GM18499 (cell line): ENCODE data around the gene C1orf122.

Experiments
- ATAC-seq: cut with Tn5 transposase; IDR thresholded peaks from one replicate; pipeline ENCODE4 v1.9.1; 2021; ENCODE audit warnings: moderate number of reproducible peaks; ENCODE audit not compliant: insufficient read depth, unreplicated experiment

C1orf122 gene

DNA sequence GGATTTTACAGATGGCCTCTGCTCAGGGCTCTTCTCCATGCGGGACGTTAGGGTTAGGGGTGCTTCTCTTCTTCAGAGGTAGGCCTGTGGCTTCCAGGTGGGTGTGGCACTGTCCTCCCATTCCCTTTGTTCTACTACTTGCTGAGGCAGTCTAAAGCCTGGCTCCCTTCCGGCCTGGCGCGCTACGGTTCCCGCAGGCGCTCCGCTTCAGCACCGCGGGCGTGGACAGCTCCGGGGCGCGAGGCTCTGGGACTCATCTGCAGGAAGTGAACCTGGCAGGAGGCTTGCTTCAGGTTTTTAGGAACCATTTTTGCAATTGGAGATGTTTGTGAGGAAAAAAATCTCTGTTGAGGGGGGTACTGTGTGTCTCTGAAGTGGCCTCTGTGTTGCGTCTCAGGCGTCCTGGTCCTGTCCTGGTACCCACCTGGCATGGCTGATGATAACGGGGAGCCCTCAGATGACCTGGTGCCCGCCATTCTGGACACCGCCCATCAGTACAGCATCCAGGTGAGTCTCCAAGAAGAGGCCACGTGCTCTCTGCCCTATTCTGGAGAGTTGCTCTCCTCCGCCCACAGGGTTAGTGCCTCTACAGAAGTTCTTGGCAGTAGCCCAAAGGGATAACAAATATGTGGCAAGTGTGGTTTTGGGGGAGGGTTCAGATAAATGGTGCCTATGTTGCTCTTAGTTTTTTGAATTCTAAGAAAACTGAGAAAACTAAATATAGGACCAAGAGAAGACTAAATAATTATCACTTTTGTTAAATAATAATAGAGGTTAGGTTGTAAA, 12.1 kb upstream of the C1orf122 start:
- no peak for ATAC-seq

DNA sequence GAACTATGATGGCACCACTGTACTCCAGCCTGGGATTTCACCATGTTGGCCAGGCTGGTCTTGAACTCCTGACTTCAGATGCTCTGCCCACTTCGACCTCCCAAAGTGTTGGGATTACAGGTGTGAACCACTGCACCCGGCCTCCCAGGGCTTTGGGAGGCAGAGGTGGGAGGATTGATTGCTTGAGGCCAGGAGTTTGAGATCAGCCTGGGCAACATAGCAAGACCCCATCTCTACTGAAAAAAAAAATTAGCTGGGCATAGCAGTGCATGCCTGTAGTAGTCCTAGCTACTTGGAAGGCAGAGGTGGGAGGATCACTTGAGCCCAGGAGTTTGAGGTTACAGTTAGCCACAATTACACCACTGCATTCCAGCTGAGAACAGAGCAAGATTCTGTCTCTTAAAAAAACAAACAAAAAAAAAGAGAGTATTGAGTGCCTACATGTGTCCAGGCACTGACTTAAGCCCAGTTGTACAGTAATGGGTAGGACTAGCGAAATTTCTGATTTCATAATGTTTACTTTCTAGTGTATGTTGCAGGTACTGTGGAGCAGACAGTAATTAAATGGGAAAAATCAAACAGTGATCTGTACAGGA, 9.7 kb upstream of the C1orf122 start:
- no peak for ATAC-seq

DNA sequence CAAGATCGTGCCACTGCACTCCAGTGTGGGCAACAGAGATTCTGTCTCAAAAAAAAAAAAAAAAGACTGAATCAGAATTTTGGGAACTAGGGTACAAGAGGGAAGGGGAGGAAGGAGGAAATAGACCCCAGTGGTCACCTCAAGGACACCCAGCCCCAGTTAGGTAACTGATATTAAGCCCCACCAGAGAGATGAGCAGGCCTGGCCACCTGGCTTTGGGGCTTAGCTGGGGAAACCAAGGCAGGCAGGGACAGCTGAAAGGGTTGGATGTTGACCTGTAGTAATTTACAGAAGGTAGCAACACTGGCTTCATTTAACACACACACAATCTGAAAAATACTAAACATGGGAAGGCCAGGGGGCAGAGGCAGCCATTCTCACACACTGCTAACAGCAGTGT, 5.2 kb upstream of the C1orf122 start:
- no peak for ATAC-seq

DNA sequence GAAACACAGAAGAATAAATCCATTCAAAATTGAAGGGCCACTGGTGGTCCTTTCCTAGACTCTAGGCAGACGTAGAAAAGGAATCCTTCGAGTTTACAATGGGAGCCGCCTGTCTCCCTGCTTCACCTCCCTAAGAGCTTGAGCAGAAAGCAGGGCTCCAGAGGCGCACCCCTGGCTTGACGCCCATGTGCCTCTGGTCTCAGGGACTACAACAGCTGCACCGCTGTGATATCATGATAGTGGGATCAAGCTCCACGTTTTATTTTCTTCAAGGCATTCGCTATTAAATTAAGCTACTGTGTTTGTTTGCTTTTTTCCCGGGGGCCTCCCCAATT, 403 bp upstream of the C1orf122 start:
- no peak for ATAC-seq

DNA sequence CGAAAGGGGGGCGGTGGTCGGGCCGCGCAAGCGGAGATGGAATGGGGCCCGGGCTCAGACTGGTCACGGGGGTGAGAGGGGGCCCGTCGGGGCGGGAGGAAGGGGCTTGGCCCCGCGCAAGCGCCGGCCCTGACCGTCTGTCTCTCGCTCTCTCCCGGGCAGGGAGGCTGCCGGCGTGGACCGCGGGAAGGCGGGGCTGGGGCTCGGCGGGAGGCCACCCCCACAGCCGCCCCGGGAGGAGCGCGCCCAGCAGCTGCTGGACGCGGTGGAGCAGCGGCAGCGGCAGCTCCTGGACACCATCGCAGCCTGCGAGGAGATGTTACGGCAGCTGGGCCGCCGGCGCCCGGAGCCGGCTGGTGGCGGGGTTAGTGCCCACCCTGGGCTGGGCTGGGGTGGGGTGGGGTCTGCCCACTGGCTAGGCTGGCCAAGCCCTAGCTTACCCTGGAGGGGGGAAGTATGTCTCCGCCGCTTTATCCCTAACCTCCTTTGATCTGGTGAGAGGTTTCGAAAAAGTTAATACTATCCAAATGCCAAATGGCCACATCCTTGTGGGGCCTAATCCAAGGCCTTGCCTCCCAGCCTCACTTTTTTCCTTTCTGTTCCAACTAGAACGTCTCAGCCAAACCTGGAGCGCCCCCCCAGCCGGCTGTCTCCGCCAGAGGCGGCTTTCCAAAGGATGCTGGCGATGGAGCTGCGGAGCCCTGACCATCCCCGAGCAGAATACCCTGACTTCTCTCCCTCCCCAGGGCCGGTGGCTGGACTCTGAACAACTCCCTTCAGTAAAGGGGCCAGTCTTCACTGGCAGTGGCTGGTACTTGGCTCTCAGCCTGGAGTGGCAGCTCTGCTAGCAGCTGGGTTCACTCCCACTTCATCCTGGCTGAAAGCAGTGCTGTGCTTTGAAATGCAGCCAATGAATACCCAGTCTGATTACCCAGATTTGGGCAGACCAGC, 1.1 kb downstream of the C1orf122 start:
- no peak for ATAC-seq

DNA sequence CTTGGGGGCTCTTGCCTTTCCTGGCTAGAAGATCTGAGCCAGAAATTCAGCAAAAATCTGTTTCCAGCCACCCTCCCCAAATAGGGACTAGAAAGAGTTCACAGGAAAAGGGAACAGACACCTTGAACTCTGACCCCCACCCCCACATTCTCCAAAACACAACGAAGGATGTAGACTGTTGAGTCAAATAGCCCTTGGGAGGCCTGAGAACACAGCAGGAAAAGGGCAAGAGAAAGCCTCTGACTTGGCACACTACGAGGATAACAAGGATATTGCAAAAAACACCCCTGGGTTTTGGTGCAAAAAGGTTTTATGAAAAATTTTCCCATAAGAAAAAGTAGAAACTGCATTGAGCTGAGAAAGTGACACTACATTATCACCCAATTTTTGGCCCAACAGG, 2.4 kb downstream of the C1orf122 start:
- no peak for ATAC-seq

DNA sequence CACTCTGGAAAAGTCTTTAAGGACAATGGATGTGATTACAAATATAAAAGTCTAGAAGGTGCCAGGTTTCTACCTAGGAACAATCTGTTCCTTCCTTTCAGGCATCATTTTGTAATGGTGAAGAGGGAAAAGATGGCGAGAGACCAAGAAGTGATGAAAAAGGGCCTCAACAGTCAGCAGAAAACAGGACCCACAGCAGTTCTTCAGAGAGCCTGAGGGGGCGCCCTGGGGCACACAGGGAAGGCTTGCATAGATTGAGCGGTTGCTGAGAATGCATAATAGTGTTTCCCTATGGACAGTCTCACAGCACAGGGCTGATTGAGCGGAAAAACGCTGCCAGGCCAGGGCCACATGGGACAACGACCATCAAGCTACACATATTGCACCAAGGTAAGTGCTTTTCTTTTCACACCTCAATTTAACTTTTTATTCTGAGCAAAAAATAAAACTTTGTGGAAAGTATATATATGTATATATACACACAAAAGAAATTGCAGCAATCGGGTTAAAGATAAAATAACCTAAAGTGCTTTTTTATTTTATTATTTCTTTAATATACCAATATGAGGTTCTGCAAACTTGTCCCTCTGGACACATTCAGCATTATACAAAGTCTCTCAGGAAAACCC, 3.6 kb downstream of the C1orf122 start:
- no peak for ATAC-seq

DNA sequence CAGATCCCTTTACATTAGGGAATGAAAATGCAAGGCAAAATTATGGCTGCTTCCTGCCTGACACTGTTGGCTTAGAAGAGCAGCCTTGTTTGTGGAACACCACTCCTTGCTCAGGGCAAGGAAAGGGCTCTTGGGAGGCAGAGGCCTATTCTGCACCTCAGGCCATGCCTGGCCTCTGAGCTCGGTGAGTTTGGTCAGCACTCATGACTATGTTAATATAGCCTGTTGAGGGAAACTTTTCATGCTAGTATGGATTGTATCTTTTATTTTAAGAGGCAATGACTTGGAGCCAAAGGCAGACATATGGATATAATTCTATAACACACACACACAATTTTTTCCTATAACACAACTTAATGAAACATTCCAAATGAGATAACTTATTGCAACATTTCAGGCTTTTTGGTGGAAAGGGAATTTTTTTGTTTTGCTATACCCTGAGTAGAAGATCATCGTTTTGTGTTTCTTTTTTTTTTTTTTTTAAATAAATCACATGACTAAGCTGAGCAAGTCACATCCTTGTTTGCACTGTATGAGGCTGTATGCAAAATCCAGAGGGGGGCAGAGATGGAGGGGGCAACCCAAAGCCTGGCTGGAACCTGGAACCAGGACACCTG, 6.0 kb downstream of the C1orf122 start:
- ATAC-seq = no peak

DNA sequence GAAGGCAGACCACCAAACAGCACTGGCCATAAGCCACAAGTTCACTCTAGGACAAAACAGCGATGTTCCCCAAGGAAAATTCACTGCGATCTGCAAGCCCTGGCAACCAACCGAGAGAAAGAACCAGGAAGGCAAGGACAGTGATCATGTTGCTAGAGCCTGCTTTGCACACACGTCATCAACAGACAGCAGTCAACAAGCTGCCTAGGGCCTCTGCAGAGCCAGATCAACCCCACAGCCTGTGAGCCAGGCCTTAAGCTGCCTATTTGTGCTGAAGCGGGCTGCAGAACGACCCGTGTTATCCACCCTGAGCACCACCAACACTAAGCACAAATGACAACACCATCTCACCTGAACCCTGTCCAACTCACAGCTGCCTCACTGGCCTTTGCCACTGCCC, 6.7 kb downstream of the C1orf122 start:
- ATAC-seq = no peak

DNA sequence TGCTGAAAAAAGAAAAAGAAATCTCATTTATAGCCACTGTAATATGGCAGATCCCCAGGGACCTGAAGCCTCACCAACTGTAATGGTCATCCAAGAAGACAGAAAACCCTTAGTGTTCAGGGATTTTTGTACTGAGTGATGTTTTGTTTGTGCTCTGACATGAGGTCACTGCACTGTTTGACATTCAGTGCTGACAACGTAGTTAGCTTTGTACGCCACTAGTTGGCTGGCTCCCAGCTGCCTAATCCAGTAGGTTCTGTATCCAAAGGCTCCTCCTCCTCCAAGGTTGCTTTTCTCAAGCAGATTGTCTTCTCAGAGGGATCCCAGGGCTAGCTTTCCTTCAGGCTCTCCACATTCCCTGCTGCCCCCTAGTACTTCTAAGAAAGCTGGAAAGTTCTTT, 9.9 kb downstream of the C1orf122 start:
- ATAC-seq = no peak

DNA sequence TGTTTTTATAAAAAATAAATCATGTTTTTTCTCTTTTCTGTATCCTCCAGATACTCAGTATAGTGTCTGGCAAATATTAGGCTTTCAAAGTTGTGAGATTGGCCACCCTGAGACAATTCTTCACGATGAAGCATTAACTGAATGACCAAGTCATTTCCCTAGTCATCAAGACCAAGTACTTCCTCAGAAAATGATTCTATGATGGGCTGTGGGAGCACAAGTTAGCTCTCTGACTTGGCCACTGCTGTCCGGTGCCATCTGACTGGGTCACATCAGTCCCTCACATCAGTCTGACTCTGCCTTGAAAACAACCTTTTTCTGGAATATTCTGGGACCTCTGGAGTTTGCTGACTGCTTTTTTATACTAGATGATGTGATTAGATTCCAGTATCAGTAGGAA, 13.9 kb downstream of the C1orf122 start:
- ATAC-seq = no peak

DNA sequence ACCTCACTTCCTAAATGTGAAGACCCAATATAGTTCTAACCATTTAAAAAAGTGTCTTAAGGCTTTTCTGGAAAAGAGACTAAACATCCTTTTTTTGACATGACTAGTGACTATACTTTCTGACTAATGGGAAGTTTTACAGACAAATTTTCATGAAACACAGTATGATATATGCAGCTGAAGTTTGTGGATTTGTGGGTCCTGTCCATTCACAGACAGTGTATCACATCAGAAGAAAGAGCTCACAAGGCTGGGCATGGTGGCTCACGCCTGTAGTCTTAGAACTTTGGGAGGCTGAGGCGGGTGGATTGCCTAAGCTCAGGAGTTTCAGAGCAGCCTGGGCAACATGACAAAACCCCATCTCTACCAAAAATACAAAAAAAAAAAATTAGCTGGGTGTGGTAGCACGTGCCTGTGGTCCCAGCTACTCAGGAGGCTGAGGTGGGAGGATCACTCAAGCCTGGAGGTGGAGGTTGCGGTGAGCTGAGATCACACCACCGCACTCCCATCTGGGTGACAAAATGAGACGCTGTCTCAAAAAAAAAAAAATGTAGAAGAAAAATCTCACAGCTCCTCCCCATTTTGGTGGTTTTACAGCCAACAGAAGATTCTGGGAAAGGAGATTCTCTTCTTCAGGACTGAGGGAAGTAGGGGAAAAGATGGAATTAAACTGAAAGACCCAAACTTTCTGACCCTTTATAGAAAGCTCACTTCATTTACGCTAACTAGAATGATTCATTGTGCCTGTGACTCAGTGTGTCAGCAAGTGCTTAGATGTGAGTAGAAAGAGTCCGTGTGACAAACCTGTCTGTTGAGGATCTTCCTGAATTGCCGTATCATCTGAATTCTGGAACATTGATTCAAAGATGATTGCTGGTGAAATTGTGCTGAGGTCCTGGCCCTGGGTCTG, 15.6 kb downstream of the C1orf122 start:
- ATAC-seq = no peak

DNA sequence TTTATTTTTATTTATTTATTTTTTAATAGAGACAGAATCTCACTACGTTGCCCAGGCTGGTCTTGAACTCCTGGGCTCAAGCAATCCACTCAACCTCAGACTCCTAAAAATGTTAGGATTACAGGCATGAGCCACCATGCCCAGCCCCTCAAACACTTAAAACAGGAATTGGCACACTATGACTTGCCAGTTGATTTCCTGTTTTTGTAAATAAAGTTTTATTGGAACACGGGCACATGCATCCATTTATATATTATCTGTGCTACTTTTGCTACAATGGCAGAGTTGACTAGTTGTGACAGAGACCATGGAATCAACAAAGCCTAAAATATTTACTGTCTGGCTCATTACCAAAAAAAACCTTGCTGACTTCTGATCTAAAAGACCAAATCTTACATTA, 16.4 kb downstream of the C1orf122 start:
- ATAC-seq = no peak

DNA sequence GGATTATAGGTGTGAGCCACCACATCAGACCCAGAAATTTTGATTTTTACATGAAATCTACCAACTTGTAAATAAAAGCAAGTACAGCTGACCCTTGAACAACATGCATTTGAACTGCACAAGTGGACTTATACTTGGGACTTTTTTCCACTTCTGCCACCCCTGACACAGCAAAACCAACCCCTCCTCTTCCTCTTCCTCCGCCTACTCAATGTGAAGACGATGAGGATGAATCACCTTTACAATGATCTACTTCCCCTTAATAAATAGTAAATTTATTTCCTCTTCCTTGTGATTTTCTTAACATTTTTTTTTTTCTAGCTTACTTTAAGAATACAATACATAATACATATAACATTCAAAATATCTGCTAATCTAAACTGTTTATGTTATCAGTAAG, 17.9 kb downstream of the C1orf122 start:
- ATAC-seq = no peak

DNA sequence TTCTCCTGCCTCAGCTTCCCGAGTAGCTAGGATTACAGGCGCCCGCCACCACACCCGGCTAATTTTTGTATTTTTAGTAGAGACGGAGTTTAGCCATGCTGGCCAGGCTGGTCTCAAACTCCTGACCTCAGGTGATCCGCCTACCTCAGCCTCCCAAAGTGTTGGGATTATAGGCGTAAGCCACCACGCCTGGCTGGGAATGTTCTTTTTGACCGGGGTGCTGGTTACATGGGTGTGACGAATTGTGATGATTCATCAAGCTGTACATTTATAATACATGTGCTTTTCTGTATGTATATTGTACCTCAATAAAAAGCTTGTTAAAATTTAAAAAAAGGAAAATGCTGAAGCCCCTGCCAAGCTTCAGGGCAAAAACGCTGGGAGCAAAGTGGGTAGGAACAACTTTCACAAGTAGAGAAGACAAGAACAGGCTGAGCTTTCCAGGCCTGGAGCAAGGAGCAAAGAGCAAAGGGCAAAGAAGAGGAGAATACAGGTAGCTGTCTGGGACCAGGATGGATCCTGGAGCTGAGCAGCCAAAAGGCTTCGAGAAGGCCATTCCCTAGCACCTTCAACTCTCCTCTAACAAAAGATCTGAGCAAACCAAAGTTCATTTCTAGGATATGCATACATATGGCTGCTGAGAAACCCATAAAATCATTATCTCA, 21.0 kb downstream of the C1orf122 start:
- no peak for ATAC-seq

DNA sequence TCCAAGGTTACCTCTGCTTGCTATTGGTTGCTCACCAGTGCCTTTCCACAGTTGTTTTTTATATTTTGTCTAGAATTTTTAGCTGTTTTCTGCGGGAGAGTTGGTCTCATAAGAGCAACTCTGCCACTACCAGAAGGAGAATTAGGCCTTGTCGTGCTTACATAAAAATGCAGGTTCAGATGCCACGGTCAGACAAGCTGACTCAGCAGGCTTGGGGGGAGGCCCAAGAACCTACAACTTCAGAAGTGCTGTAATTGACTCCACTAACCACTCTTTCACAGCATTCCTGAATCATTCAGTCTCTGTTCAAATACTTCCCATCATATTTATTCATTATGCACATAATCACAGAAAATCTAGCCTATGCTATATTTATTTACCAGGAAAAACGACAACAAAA, 23.5 kb downstream of the C1orf122 start:
- ATAC-seq = no peak

DNA sequence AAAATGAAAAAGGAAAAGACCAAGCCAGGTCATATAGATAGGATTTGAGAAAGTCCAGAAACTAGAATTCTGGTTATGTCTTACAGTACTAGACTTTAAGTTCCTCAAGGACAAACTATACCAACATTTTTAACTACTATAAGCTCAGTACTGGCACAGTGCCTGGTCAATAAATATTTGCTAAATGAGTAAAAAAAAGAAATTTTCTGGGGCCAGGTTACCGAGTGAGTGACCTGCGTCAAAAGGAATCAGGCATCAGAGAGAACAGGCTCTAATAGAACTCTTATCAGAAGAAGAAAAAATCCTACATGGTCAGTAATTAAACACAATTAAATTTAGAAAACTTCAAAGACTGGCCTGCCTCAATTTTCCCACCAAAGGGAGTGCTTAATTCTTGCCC, 24.2 kb downstream of the C1orf122 start:
- ATAC-seq = no peak

DNA sequence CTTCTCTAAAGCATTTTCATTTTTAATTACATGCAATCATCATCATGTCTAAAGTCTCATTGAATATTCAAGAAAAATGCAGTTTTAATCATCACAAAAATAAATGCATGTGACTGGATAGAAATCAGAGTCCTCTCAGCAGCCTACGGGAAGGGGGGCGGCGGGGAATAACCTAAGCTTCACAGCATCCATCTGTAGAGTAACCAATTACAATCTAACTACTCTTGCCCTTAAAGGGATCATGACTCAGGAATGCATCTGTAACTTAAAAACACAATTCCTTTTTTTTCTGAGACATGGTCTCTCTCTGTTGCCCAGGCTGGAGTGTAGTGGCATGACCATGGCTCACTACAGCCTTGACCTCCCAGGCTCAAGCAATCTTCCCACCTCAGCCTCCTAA, 29.2 kb downstream of the C1orf122 start:
- ATAC-seq = no peak

DNA sequence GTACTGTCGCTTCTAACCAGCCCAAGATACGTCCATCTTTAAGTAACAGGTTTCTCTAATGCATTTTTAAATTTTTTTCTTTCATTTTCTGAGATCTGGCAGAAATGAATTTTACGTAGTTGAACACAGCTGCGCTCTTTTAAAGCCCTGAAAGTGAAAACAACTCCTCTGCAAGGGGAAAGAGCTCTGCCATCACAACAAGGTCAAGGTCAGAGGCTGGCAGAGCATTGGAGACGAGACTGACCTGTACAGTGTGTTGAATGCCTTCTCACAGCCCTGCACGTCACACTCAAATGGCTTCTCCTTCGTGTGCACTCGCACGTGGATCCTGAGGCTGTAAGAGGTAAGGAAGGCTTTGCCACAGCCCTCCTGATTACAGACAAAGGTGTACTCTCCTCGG, 32.1 kb downstream of the C1orf122 start:
- ATAC-seq = no peak
